Thyroid gland (tissue), 4 donors: Measurements from ENCODE around the gene PHACTR3.

ENCODE experiments used
- CTCF ChIP-seq, 6 experiments: fragments of 200-600 bp in 3 of 6; fragments of 450-650 bp in 3 of 6; sonication (generic) in 3 of 6; IDR thresholded peaks; one replicate each; pipeline ENCODE4 v1.5.1; 2016 to 2019; ENCODE audit warnings: antibody characterized with exemption in 6 of 6, mild to moderate bottlenecking in 2 of 6, inconsistent platforms in 1 of 6, moderate library complexity in 1 of 6
- POLR2A ChIP-seq, 2 donors: fragments of 450-650 bp; IDR thresholded peaks; one replicate each; pipeline ENCODE4 v1.6.1; 2017; ENCODE audit warnings: antibody characterized with exemption in 2 of 2, mild to moderate bottlenecking in 2 of 2, moderate library complexity in 1 of 2

- no peak for TF ChIP-seq CTCF (IDR thresholded peaks at IDR 0.05)
- TF ChIP-seq POLR2A (IDR thresholded peaks at IDR 0.05), result no peak
Observed at GRCh38 chr20:59623133-59623532, 18.8 kb downstream of the PHACTR3 start.
